ENCODE measurements around the gene SPATS1. TPM values are rescaled to one million over a fixed set of nuclear protein-coding genes. Genes with fewer than 3 reads are reported as not detected.

SPATS1 gene
- polyA plus RNA-seq, 1 donor from 2014 or later = not detected

GRCh38 chr6:44355640-44356039 lies 13.2 kb downstream of the SPATS1 start:
- H3F3A ChIP-seq (ENCODE audit: insufficient read depth, low read length, poor library complexity, severe bottlenecking) = no peaks in the 10 kb centered on the region

DNA sequence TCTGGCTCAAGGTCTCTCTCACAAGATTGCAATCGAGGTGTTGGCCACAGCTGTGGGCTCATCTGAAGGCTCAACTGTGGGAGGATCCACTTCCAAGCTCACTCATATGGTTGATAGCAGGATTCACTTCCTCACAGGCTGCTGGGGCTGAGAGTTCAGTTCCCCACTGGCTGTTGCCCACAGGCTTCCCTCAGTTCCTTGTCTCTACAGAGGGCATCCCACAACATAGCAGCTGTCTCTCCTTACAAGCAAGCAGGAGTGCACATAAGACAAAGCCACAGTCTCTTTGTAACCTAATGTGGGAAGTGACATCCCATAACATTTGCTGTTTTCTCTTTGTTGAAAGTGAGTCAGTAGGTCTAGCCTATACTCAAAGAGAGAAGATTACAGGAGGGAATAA lies 14.0 kb downstream of the SPATS1 start:
- H3K27me3 ChIP-seq (ENCODE audit: insufficient read depth, low read depth, low read length) = no peaks in the 10 kb centered on the region
- no peak for TF ChIP-seq POLR2AphosphoS5 (IDR thresholded peaks at IDR 0.05)
- no peak for TF ChIP-seq REST (IDR thresholded peaks at IDR 0.05; ENCODE audit: borderline replicate concordance)
- TF ChIP-seq, protein P1, sequence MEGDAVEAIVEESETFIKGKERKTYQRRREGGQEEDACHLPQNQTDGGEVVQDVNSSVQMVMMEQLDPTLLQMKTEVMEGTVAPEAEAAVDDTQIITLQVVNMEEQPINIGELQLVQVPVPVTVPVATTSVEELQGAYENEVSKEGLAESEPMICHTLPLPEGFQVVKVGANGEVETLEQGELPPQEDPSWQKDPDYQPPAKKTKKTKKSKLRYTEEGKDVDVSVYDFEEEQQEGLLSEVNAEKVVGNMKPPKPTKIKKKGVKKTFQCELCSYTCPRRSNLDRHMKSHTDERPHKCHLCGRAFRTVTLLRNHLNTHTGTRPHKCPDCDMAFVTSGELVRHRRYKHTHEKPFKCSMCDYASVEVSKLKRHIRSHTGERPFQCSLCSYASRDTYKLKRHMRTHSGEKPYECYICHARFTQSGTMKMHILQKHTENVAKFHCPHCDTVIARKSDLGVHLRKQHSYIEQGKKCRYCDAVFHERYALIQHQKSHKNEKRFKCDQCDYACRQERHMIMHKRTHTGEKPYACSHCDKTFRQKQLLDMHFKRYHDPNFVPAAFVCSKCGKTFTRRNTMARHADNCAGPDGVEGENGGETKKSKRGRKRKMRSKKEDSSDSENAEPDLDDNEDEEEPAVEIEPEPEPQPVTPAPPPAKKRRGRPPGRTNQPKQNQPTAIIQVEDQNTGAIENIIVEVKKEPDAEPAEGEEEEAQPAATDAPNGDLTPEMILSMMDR (IDR thresholded peaks at IDR 0.05; ENCODE audit: poor library complexity, severe bottlenecking) = no peak
- TF ChIP-seq TAF1 (IDR thresholded peaks at IDR 0.05; ENCODE audit: low read depth) = no peak
- TF ChIP-seq MXI1 (conservative IDR thresholded peaks at IDR 0.05; ENCODE audit: poor library complexity, severe bottlenecking) = no peak
- no peak for TF ChIP-seq RAD21 (conservative IDR thresholded peaks at IDR 0.05)
- no peak for TF ChIP-seq SMC3 (conservative IDR thresholded peaks at IDR 0.05; ENCODE audit: poor library complexity)
- no peak for TF ChIP-seq EP300 (conservative IDR thresholded peaks at IDR 0.05; ENCODE audit: poor library complexity, severe bottlenecking)
- no peak for TF ChIP-seq EZH2 (IDR thresholded peaks at IDR 0.05; ENCODE audit: borderline replicate concordance, insufficient read depth, low read length, poor library complexity, severe bottlenecking)

More at GRCh38 chr6:44355640-44356039, 13.2 kb downstream of the SPATS1 start:
- Histone ChIP-seq H3K4me3 (ENCODE audit: low read length) (no peak overlapping the region), H3K9me2 (ENCODE audit: insufficient read depth, low read length) (no peaks in the 10 kb centered on the region), H3K9ac (ENCODE audit: low read length) (no peak overlapping the region), H3K9me3 (ENCODE audit: low read length) (peaks cover 3% of the 10 kb centered on the region), H3K79me2 (replicated peaks; ENCODE audit: insufficient read depth, low read length) (no peaks in the 10 kb centered on the region), H3K4me2 (ENCODE audit: low read length) (no peak overlapping the region), H3K27ac (ENCODE audit: low read length) (no peak overlapping the region), H2AFZ (ENCODE audit: low read depth, low read length) (no peak overlapping the region), H3K27me3 (ENCODE audit: insufficient read depth, low read depth, low read length) (no peaks in the 10 kb centered on the region), H4K20me1 (ENCODE audit: insufficient read depth) (no peaks in the 10 kb centered on the region), H3K36me3 (ENCODE audit: insufficient read depth, low read length) (no peaks in the 10 kb centered on the region)
- TF ChIP-seq POLR2AphosphoS5 (IDR thresholded peaks at IDR 0.05) = no peak
- no peak for TF ChIP-seq TAF1 (IDR thresholded peaks at IDR 0.05; ENCODE audit: low read depth)

DNA sequence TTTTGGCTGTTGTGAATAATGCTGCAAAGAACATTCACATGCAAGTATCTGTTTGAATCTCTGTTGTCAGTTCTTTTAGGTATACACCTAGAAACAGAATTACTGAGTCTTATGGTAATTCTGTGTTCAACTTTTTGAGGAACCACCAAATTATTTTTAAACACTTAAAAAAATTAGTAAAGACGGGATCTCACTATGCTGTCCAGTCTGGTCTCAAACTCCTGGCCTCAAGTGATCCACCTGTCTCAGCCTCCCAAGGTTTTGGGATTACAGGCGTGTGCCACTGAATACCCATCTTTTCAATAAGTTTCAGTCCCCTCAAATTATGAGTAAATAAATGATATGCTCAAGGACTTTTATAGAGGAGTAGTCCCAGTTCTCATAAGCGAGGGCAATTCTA lies 17.5 kb downstream of the SPATS1 start:
- H3F3A ChIP-seq (ENCODE audit: insufficient read depth, low read length, poor library complexity, severe bottlenecking) = no peaks in the 10 kb centered on the region
- H3K4me3 ChIP-seq (ENCODE audit: low read length) = no peak overlapping the region
- H4K20me1 ChIP-seq (ENCODE audit: insufficient read depth) = no peaks in the 10 kb centered on the region
- H3K4me2 ChIP-seq (ENCODE audit: low read length) = no peak overlapping the region
- H2AFZ ChIP-seq (ENCODE audit: low read depth, low read length) = no peak overlapping the region
- H3K27me3 ChIP-seq (ENCODE audit: insufficient read depth, low read depth, low read length) = no peaks in the 10 kb centered on the region
- H3K79me2 ChIP-seq (replicated peaks; ENCODE audit: insufficient read depth, low read length) = no peaks in the 10 kb centered on the region
- no peaks in the 10 kb centered on the region for H3K36me3 ChIP-seq (ENCODE audit: insufficient read depth, low read length)
- no peak overlapping the region for H3K9ac ChIP-seq (ENCODE audit: low read length)
- TF ChIP-seq MXI1 (conservative IDR thresholded peaks at IDR 0.05; ENCODE audit: poor library complexity, severe bottlenecking) (no peak), RAD21 (conservative IDR thresholded peaks at IDR 0.05) (no peak), POLR2AphosphoS5 (IDR thresholded peaks at IDR 0.05) (no peak), EZH2 (IDR thresholded peaks at IDR 0.05; ENCODE audit: borderline replicate concordance, insufficient read depth, low read length, poor library complexity, severe bottlenecking) (no peak), TAF1 (IDR thresholded peaks at IDR 0.05; ENCODE audit: low read depth) (no peak), EP300 (conservative IDR thresholded peaks at IDR 0.05; ENCODE audit: poor library complexity, severe bottlenecking) (no peak), REST (IDR thresholded peaks at IDR 0.05; ENCODE audit: borderline replicate concordance) (no peak), SMC3 (conservative IDR thresholded peaks at IDR 0.05; ENCODE audit: poor library complexity) (no peak)
- TF ChIP-seq, protein P1 (IDR thresholded peaks at IDR 0.05; ENCODE audit: poor library complexity, severe bottlenecking) = no peak
- H3K9me2 ChIP-seq (ENCODE audit: insufficient read depth, low read length) = no peaks in the 10 kb centered on the region
- H3K9me3 ChIP-seq (ENCODE audit: low read length) = peaks cover 3% of the 10 kb centered on the region
- no peak overlapping the region for H3K27ac ChIP-seq (ENCODE audit: low read length)

More for the DNA sequence above, 14.0 kb downstream of the SPATS1 start:
- H3K79me2 ChIP-seq (replicated peaks; ENCODE audit: insufficient read depth, low read length) = no peaks in the 10 kb centered on the region
- no peak overlapping the region for H3K4me2 ChIP-seq (ENCODE audit: low read length)
- H3K9me2 ChIP-seq (ENCODE audit: insufficient read depth, low read length) = no peaks in the 10 kb centered on the region
- peaks cover 3% of the 10 kb centered on the region for H3K9me3 ChIP-seq (ENCODE audit: low read length)
- no peaks in the 10 kb centered on the region for H3K36me3 ChIP-seq (ENCODE audit: insufficient read depth, low read length)
- H3F3A ChIP-seq (ENCODE audit: insufficient read depth, low read length, poor library complexity, severe bottlenecking) = no peaks in the 10 kb centered on the region
- no peak overlapping the region for H3K9ac ChIP-seq (ENCODE audit: low read length)
- H2AFZ ChIP-seq (ENCODE audit: low read depth, low read length) = no peak overlapping the region
- no peak overlapping the region for H3K27ac ChIP-seq (ENCODE audit: low read length)
- H4K20me1 ChIP-seq (ENCODE audit: insufficient read depth) = no peaks in the 10 kb centered on the region
- H3K4me3 ChIP-seq (ENCODE audit: low read length) = no peak overlapping the region
